ENCODE results near the gene CASP12.
A peak's percentile ranks its signal among the peaks of the same experiment; 100 is the strongest.

CASP12 gene

GRCh38 chr11:104917271-104918112 is 19.2 kb upstream of the CASP12 start:
- Histone ChIP-seq H3K4me1 (ENCODE audit: control insufficient read depth, insufficient read depth, low read length, unreplicated experiment) (peaks cover 18% of the 10 kb centered on the region), H3K27ac (ENCODE audit: low read depth, low read length) (peak overlapping the region; percentile 73), H3K4me3 (ENCODE audit: low read depth, low read length) (peak overlapping the region; percentile 76), H3K79me2 (ENCODE audit: control insufficient read depth, insufficient read depth, low read length, unreplicated experiment) (no peaks in the 10 kb centered on the region), H2AFZ (ENCODE audit: low read length, unreplicated experiment) (peak overlapping the region; percentile 96), H3K36me3 (ENCODE audit: insufficient read depth, low read length) (no peaks in the 10 kb centered on the region), H3K27me3 (ENCODE audit: insufficient read depth, low read length) (no peaks in the 10 kb centered on the region)

- Histone ChIP-seq H3K79me2 (ENCODE audit: control insufficient read depth, insufficient read depth, low read length, unreplicated experiment) (no peaks in the 10 kb centered on the region), H2AFZ (ENCODE audit: low read length, unreplicated experiment) (no peak overlapping the region), H3K27ac (ENCODE audit: low read depth, low read length) (no peak overlapping the region), H3K27me3 (ENCODE audit: insufficient read depth, low read length) (no peaks in the 10 kb centered on the region), H3K4me1 (ENCODE audit: control insufficient read depth, insufficient read depth, low read length, unreplicated experiment) (peaks cover 18% of the 10 kb centered on the region), H3K36me3 (ENCODE audit: insufficient read depth, low read length) (no peaks in the 10 kb centered on the region), H3K4me3 (ENCODE audit: low read depth, low read length) (no peak overlapping the region)
Measured at GRCh38 chr11:104916442-104916841, 18.2 kb upstream of the CASP12 start.

GRCh38 chr11:104912102-104912501 is 13.8 kb upstream of the CASP12 start:
- Histone ChIP-seq H3K4me3 (ENCODE audit: low read depth, low read length) (no peak overlapping the region), H3K27ac (ENCODE audit: low read depth, low read length) (no peak overlapping the region), H2AFZ (ENCODE audit: low read length, unreplicated experiment) (no peak overlapping the region), H3K79me2 (ENCODE audit: control insufficient read depth, insufficient read depth, low read length, unreplicated experiment) (no peaks in the 10 kb centered on the region), H3K4me1 (ENCODE audit: control insufficient read depth, insufficient read depth, low read length, unreplicated experiment) (peaks cover 5% of the 10 kb centered on the region), H3K27me3 (ENCODE audit: insufficient read depth, low read length) (no peaks in the 10 kb centered on the region), H3K36me3 (ENCODE audit: insufficient read depth, low read length) (no peaks in the 10 kb centered on the region)

- H2AFZ ChIP-seq (ENCODE audit: low read length, unreplicated experiment), result no peak overlapping the region
- H3K4me3 ChIP-seq (ENCODE audit: low read depth, low read length), result no peak overlapping the region
- no peak overlapping the region for H3K27ac ChIP-seq (ENCODE audit: low read depth, low read length)
- H3K79me2 ChIP-seq (ENCODE audit: control insufficient read depth, insufficient read depth, low read length, unreplicated experiment), result no peaks in the 10 kb centered on the region
- no peaks in the 10 kb centered on the region for H3K4me1 ChIP-seq (ENCODE audit: control insufficient read depth, insufficient read depth, low read length, unreplicated experiment)
- no peaks in the 10 kb centered on the region for H3K27me3 ChIP-seq (ENCODE audit: insufficient read depth, low read length)
- H3K36me3 ChIP-seq (ENCODE audit: insufficient read depth, low read length), result no peaks in the 10 kb centered on the region
Measured at GRCh38 chr11:104908186-104908531, 9.9 kb upstream of the CASP12 start.

- no peaks in the 10 kb centered on the region for H3K36me3 ChIP-seq (ENCODE audit: insufficient read depth, low read length)
Measured at GRCh38 chr11:104907521-104908185, 9.4 kb upstream of the CASP12 start.

GRCh38 chr11:104905271-104905670 is 7.0 kb upstream of the CASP12 start:
- Histone ChIP-seq H3K36me3 (ENCODE audit: insufficient read depth, low read length) (no peaks in the 10 kb centered on the region), H3K27ac (ENCODE audit: low read depth, low read length) (no peak overlapping the region), H3K4me3 (ENCODE audit: low read depth, low read length) (no peak overlapping the region), H3K79me2 (ENCODE audit: control insufficient read depth, insufficient read depth, low read length, unreplicated experiment) (no peaks in the 10 kb centered on the region), H3K4me1 (ENCODE audit: control insufficient read depth, insufficient read depth, low read length, unreplicated experiment) (no peaks in the 10 kb centered on the region), H3K27me3 (ENCODE audit: insufficient read depth, low read length) (no peaks in the 10 kb centered on the region), H2AFZ (ENCODE audit: low read length, unreplicated experiment) (no peak overlapping the region)

More at GRCh38 chr11:104907521-104908185, 9.4 kb upstream of the CASP12 start:
- Histone ChIP-seq H3K4me1 (ENCODE audit: control insufficient read depth, insufficient read depth, low read length, unreplicated experiment) (no peaks in the 10 kb centered on the region), H3K79me2 (ENCODE audit: control insufficient read depth, insufficient read depth, low read length, unreplicated experiment) (no peaks in the 10 kb centered on the region), H2AFZ (ENCODE audit: low read length, unreplicated experiment) (no peak overlapping the region), H3K4me3 (ENCODE audit: low read depth, low read length) (no peak overlapping the region), H3K27me3 (ENCODE audit: insufficient read depth, low read length) (no peaks in the 10 kb centered on the region), H3K27ac (ENCODE audit: low read depth, low read length) (no peak overlapping the region)

- H3K4me1 ChIP-seq (ENCODE audit: control insufficient read depth, insufficient read depth, low read length, unreplicated experiment), result peaks cover 3% of the 10 kb centered on the region
- H3K79me2 ChIP-seq (ENCODE audit: control insufficient read depth, insufficient read depth, low read length, unreplicated experiment), result no peaks in the 10 kb centered on the region
- H3K27me3 ChIP-seq (ENCODE audit: insufficient read depth, low read length), result no peaks in the 10 kb centered on the region
- no peaks in the 10 kb centered on the region for H3K36me3 ChIP-seq (ENCODE audit: insufficient read depth, low read length)
- H3K4me3 ChIP-seq (ENCODE audit: low read depth, low read length), result no peak overlapping the region
- no peak overlapping the region for H2AFZ ChIP-seq (ENCODE audit: low read length, unreplicated experiment)
- no peak overlapping the region for H3K27ac ChIP-seq (ENCODE audit: low read depth, low read length)
Measured at GRCh38 chr11:104899226-104899625, 966 bp upstream of the CASP12 start.

GRCh38 chr11:104898685-104899013 is 389 bp upstream of the CASP12 start:
- Histone ChIP-seq H3K79me2 (ENCODE audit: control insufficient read depth, insufficient read depth, low read length, unreplicated experiment) (no peaks in the 10 kb centered on the region), H3K27ac (ENCODE audit: low read depth, low read length) (no peak overlapping the region), H3K4me3 (ENCODE audit: low read depth, low read length) (no peak overlapping the region), H2AFZ (ENCODE audit: low read length, unreplicated experiment) (peak overlapping the region; percentile 71), H3K27me3 (ENCODE audit: insufficient read depth, low read length) (no peaks in the 10 kb centered on the region), H3K4me1 (ENCODE audit: control insufficient read depth, insufficient read depth, low read length, unreplicated experiment) (peaks cover 7% of the 10 kb centered on the region), H3K36me3 (ENCODE audit: insufficient read depth, low read length) (no peaks in the 10 kb centered on the region)

GRCh38 chr11:104895634-104896033 is 2.6 kb downstream of the CASP12 start:
- Histone ChIP-seq H2AFZ (ENCODE audit: low read length, unreplicated experiment) (peak overlapping the region; percentile 41), H3K79me2 (ENCODE audit: control insufficient read depth, insufficient read depth, low read length, unreplicated experiment) (no peaks in the 10 kb centered on the region), H3K27me3 (ENCODE audit: insufficient read depth, low read length) (no peaks in the 10 kb centered on the region), H3K27ac (ENCODE audit: low read depth, low read length) (no peak overlapping the region), H3K4me3 (ENCODE audit: low read depth, low read length) (no peak overlapping the region), H3K36me3 (ENCODE audit: insufficient read depth, low read length) (no peaks in the 10 kb centered on the region), H3K4me1 (ENCODE audit: control insufficient read depth, insufficient read depth, low read length, unreplicated experiment) (peaks cover 32% of the 10 kb centered on the region)

GRCh38 chr11:104893876-104894275 is 4.4 kb downstream of the CASP12 start:
- H3K27ac ChIP-seq (ENCODE audit: low read depth, low read length), result peak overlapping the region; percentile 87
- H3K4me3 ChIP-seq (ENCODE audit: low read depth, low read length), result no peak overlapping the region
- no peaks in the 10 kb centered on the region for H3K27me3 ChIP-seq (ENCODE audit: insufficient read depth, low read length)
- no peaks in the 10 kb centered on the region for H3K36me3 ChIP-seq (ENCODE audit: insufficient read depth, low read length)
- H3K79me2 ChIP-seq (ENCODE audit: control insufficient read depth, insufficient read depth, low read length, unreplicated experiment), result no peaks in the 10 kb centered on the region
- no peak overlapping the region for H2AFZ ChIP-seq (ENCODE audit: low read length, unreplicated experiment)
- H3K4me1 ChIP-seq (ENCODE audit: control insufficient read depth, insufficient read depth, low read length, unreplicated experiment), result peaks cover 32% of the 10 kb centered on the region

Measured in ACC112 (cell line).